IPS-NIHi7 (cell line): ENCODE data around the gene HBM.
"Not testable (repeated sequence)": the region's sequence is repeated elsewhere in the genome, so short reads cannot be mapped to it uniquely, and the experiment has no call there.

Source experiments
- DNase-seq: peaks from one replicate; pipeline ENCODE4 v3.0.0; 2012; ENCODE audit warnings: mixed read lengths; ENCODE audit errors: extremely low spot score

Gene HBM

GRCh38 chr16:185213-185612, 19.4 kb downstream of the HBM start:
- DNase-seq: no peak

- DNase-seq: no peak
Measured at GRCh38 chr16:185691-186090, 19.9 kb downstream of the HBM start.

DNA sequence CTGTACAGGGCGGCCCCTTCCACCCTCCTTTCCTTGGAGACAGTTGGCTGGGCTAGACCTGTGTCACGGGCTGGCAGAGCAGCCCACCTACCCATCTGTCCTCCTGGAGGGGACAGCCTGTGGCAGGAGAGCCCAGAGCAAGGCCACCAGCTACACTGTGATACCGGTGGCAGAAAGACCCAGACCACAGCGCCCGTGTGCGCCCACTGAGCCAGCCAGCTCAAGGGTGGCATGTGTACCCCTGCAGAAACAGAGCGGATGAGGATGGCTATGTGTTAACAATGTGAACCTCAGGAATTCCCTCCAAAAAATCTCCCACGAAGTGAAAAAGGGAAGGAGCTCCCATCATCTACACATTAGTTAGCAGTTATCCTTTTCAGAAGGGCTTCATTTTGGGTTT, 21.6 kb downstream of the HBM start:
- DNase-seq: no peak

- peak; percentile 30 for DNase-seq
Measured at GRCh38 chr16:188674-189073, 22.9 kb downstream of the HBM start.

DNA sequence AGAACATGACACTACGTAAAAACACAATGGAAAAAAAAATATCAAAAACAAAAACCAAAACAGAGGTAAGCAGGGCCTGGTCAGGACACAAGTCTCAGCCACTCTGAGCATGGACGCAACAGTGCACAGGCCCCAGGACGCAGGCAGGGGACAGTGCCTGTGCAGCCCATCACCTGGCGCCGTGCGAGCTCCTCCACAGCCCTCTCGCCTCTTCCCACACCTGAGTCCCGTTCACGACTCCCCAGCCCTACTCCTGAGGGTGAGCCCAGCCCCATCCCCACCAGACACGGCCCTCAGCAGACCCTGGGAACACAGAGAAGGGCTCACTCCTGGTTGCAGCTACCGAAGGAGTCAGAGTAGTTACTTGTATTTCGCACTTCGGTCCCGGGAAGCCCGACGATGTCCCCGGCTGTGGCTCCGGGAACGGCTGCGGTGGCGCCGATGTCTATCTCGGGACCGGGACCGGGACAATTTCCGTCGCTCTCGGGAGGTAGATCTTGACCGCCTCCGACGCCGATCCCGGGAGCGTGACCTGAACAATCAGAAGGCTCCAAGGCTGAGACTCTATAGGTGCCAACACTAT, 23.9 kb downstream of the HBM start:
- no peak for DNase-seq

DNA sequence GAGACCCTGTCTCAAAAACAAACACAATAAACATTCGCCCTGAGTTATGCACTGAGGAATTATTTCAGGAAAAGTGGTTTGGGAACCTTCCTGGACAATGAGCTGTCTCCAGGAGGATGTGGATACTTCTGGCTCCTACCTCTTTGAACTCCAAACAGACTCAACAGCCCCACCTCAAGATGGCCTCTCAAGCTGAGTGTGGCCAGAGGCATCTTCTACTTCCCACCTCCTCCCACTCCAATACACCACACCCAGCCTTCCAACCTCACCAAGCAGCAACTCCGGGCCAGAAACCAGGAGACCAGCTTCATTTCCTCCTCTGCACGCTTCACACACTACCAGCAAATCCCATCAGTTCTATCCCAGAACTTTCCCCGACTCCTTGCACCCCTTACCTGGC, 26.1 kb downstream of the HBM start:
- DNase-seq: no peak

GRCh38 chr16:192686-193085, 26.9 kb downstream of the HBM start:
- no peak for DNase-seq

- DNase-seq: no peak
Measured at GRCh38 chr16:193441-193840, 27.7 kb downstream of the HBM start.

GRCh38 chr16:194516-194915, 28.7 kb downstream of the HBM start:
- no peak for DNase-seq

DNA sequence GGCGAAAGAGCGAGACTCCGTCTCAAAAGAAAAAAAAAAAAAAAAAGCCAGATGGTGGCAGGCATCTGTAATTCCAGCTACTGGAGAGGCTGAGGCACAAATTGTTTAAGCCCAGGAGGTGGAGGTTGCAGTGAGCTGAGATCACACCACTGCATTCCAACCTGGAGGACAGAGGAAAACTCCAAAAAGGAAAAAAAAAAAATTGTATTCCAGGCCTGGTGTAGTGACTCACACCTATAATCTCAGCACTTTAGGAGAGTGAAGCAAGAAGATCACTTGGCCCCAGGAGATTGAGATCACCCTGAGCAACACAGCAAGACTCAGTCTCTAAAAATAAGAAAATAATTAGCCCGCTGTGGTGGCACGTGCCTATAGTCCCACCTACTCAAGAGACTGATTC, 34.6 kb downstream of the HBM start:
- DNase-seq: no peak

DNA sequence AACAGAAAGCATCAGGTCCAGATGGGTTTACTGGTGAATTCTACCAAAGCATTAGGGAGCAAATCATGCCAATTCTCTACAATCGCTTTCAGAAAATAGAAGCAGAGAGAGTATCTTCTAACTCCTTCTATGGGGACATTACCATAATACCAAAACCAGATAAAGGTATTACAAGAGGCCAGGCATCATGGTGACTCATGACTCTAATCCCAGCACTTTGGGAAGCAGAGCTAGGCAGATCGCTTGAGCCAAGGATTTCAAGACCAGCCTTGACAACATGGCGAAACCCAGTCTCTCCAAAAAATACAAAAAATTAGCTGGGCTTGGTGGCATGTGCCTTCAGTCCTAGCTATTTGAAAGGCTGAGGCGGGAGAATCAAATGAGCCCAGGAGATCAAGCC, 37.5 kb downstream of the HBM start:
- DNase-seq: no peak

GRCh38 chr16:204046-204445, 38.3 kb downstream of the HBM start:
- not testable (repeated sequence) for DNase-seq

DNA sequence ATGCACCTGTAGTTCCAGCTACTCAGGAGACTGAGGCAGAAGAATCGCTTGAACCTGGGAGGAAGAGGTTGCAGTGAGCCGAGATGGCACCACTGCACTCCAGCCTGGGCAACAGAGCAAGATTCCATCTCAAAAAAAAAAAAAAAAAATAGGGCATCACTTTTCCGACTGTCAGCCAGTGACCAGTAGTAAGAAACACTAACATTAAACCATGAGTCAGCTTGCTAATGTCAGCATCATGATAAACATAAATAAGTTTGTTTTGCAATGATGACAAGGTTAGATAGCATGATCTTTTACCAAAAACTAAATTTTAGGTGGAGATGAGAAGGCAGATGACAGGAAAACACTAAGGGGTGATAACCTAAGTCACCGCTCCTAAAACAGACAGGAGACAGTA, 43.6 kb downstream of the HBM start:
- not testable (repeated sequence) for DNase-seq

GRCh38 chr16:211631-212180, 45.9 kb downstream of the HBM start:
- DNase-seq: not testable (repeated sequence)

DNA sequence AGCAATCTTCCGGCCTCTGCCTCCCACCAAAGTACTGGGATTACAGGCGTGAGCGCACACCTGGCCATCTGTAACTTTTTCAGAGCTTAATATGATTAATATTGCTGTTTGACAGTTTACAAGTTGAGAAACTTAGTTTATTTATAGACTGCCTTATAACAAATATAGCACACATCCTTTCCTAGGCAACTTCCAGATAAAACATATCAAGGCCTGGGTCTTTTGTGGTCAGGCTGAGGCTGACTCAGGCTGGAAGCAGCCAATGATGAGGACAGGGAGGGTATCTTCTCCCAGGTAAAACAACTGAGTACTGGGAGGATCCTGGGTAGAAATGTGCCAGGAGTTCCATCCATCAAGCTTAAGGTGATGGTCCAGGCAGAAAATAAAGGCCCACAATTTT, 47.2 kb downstream of the HBM start:
- no peak for DNase-seq
